Gastrocnemius medialis (tissue), 4 donors: Measurements from ENCODE around the gene KCNK16. TPM values are rescaled to one million over a fixed set of nuclear protein-coding genes. Genes with fewer than 3 reads are reported as not detected.

Experiments
- ATAC-seq, 2 donors: fragments of 150-250 bp; one replicate each; pipeline ENCODE4 v1.9.1; 2016
- DNase-seq, 2 donors: peaks; one replicate each; pipeline ENCODE4 v3.0.0-alpha.2; 2019
- H3K27ac ChIP-seq, 4 donors: fragments of 200-600 bp; sonication (generic); 1 replicate in 1 of 4; 2 replicates in 3 of 4; pipeline ENCODE4 v1.5.1; 2016 to 2018; ENCODE audit warnings: mild to moderate bottlenecking in 2 of 4, moderate library complexity in 1 of 4
- H3K27me3 ChIP-seq, 3 donors: fragments of 200-600 bp; sonication (generic) in 2 of 3; 1 replicate in 1 of 3; 2 replicates in 2 of 3; pipeline versions ENCODE4 v1.5.1 to v1.6.0; 2016 to 2019; ENCODE audit warnings: mild to moderate bottlenecking in 1 of 3, moderate library complexity in 1 of 3
- H3K36me3 ChIP-seq, 2 donors: fragments of 200-600 bp; sonication (generic) in 1 of 2; one replicate each; pipeline ENCODE4 v1.5.1; 2017 to 2018
- H3K4me1 ChIP-seq, 2 donors: fragments of 200-600 bp; sonication (generic) in 1 of 2; one replicate each; pipeline ENCODE4 v1.5.1; 2016 to 2017; ENCODE audit warnings: mild to moderate bottlenecking in 2 of 2
- H3K4me3 ChIP-seq, 4 donors: fragments of 200-600 bp; sonication (generic) in 3 of 4; 1 replicate in 1 of 4; 2 replicates in 3 of 4; pipeline ENCODE4 v1.5.1; 2016 to 2019; ENCODE audit warnings: mild to moderate bottlenecking in 2 of 4
- H3K9me3 ChIP-seq, 3 donors: fragments of 200-600 bp; sonication (generic) in 2 of 3; 1 replicate in 1 of 3; 2 replicates in 2 of 3; pipeline ENCODE4 v1.5.1; 2016 to 2019
- CTCF ChIP-seq, 5 experiments: fragments of 450-650 bp in 3 of 5; fragments of 200-600 bp in 2 of 5; sonication (generic) in 2 of 5; IDR thresholded peaks in 4 of 5; conservative IDR thresholded peaks in 1 of 5; 1 replicate in 4 of 5; 2 replicates in 1 of 5; pipeline ENCODE4 v1.5.1; 2016 to 2019; ENCODE audit warnings: antibody characterized with exemption in 5 of 5, mild to moderate bottlenecking in 3 of 5, moderate library complexity in 3 of 5
- POLR2A ChIP-seq, 2 donors: fragments of 450-650 bp; IDR thresholded peaks; one replicate each; pipeline ENCODE4 v1.6.1; 2017; ENCODE audit warnings: antibody characterized with exemption in 2 of 2, mild to moderate bottlenecking in 2 of 2, moderate library complexity in 2 of 2
- in situ Hi-C, 4 donors: fragments of 200-750 bp; cut with MboI; loops; one replicate each; pipeline versions ENCODE4 v1.15.0 to v1.8.0; 2017; ENCODE audit warnings: low sequenced_read_pairs in 4 of 4
- intact Hi-C: fragments of 100-400 bp; cut with DNase I; formaldehyde crosslinking; loops from one replicate; pipeline ENCODE4 v1.15.1; 2023; ENCODE audit warnings: low total_unique reads
- total RNA-seq, 4 donors: library from RNA; depleted of rRNA; stranded (reverse); fragments of >200 nt; gene quantifications; one replicate each; pipeline versions ENCODE4 v1.1.0 to v1.2.3, GENCODE V29; 2016

The KCNK16 gene
- total RNA-seq, 4 donors from 2014 or later = not detected

DNA sequence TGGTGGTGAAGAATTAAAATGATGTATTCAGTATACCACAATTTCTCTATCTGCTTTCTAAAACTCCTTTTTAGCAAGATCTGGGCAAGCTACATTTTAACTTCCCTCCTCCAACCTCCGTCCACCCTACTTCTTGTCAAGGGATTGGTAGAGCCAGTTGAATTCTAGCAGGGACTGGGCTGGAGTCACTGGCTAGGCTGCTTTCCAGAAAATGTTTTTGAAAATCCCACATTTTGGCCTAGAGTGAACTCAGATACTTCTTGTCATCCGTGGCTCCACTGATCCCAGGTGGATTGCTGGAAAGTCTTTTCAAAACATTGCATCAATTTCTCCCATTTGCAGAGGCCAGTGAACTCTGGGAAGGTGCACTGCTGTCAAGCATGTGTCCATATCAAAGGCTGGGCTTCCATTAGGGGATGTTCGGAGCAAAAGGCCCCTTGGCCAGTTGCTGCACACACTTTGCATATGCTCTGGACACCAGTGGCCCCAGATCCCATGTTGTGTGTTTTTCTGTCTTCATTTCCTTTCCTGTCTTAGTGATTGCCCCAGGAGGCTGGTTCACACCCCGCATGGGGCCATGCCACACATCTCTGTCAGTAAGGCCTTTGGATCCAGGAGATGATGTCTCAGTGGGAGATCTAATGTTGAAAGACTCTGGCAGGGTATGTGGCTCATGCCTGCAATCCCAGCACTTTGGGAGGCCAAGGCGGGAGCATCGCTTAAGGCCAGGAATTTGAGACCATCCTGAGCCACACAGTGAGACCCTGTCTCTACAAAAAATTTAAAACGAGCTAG, 11.3 kb upstream of the KCNK16 start:
- no peak for ATAC-seq
- H3K4me1 ChIP-seq = no peaks in the 10 kb centered on the region
- no peak for DNase-seq
- no peak overlapping the region for H3K27ac ChIP-seq
- intact Hi-C loops (no loop called here), in situ Hi-C loops (no loop called here)
- H3K9me3 ChIP-seq = no peaks in the 10 kb centered on the region
- no peaks in the 10 kb centered on the region for H3K27me3 ChIP-seq
- TF ChIP-seq CTCF (IDR thresholded peaks at IDR 0.05 in 4 of 5, conservative IDR thresholded peaks at IDR 0.05 in 1 of 5) = no peak
- no peak for TF ChIP-seq POLR2A (IDR thresholded peaks at IDR 0.05)
- no peak overlapping the region for H3K4me3 ChIP-seq
- H3K36me3 ChIP-seq = no peaks in the 10 kb centered on the region

GRCh38 chr6:39330476-39330875, 8.0 kb upstream of the KCNK16 start:
- intact Hi-C loops (no loop called here), in situ Hi-C loops (no loop called here)
- Histone ChIP-seq H3K4me1 (no peaks in the 10 kb centered on the region), H3K36me3 (no peaks in the 10 kb centered on the region), H3K27me3 (peaks cover 0 to 2% (median 0%) of the 10 kb centered on the region in 3 donors), H3K27ac (no peak overlapping the region), H3K4me3 (no peak overlapping the region), H3K9me3 (no peaks in the 10 kb centered on the region)
- DNase-seq (no peak), ATAC-seq (no peak)
- TF ChIP-seq POLR2A (IDR thresholded peaks at IDR 0.05) = no peak
- TF ChIP-seq CTCF (IDR thresholded peaks at IDR 0.05 in 4 of 5, conservative IDR thresholded peaks at IDR 0.05 in 1 of 5) = no peak

DNA sequence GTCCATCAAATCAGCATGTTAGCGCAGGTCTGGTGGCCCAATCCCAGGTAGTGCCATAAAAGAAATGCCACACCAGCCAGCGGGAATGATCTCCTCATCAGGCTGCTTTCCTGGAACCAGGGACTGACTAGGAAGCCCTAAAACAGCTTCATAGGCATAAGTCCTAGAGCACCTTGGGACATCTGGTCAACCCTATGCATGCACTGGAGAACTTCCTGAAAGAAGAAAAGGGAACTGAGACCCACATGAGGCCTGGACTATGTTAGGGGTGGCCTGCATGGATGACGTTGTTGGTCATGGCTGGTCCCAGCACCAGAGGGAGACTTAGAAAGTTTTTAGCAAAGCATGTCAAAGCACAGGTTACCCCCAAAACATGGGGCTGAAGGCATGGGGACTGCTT, 7.6 kb upstream of the KCNK16 start:
- in situ Hi-C loops = no loop called here
- DNase-seq (no peak), ATAC-seq (no peak)
- Histone ChIP-seq H3K27me3 (peaks cover 0 to 2% (median 0%) of the 10 kb centered on the region in 3 donors), H3K4me3 (no peak overlapping the region), H3K4me1 (no peaks in the 10 kb centered on the region), H3K27ac (no peak overlapping the region), H3K9me3 (no peaks in the 10 kb centered on the region), H3K36me3 (no peaks in the 10 kb centered on the region)
- intact Hi-C loops = no loop called here
- TF ChIP-seq CTCF (IDR thresholded peaks at IDR 0.05 in 4 of 5, conservative IDR thresholded peaks at IDR 0.05 in 1 of 5) (no peak), POLR2A (IDR thresholded peaks at IDR 0.05) (no peak)

DNA sequence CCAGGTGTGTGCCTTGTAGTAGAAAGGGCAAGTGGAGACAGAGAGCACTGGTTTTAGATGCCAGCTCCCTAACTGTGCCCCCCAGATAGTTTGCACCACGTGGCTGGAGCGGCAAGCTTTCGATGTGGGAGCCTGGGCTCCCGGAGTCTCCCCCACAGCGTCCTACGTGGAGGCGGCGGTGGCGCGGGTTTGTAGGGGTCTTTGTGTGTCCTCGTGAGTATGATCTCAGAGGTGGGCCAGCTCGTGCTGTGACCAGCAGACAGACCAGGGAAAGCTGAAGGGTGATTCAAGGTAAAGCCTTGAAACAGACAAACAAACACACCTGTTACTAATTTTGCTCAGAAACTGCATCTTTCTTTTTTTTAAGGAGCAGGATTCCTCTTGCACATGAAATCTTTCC, 5.6 kb upstream of the KCNK16 start:
- ATAC-seq = no peak
- in situ Hi-C loops (no loop called here), intact Hi-C loops (no loop called here)
- no peaks in the 10 kb centered on the region for H3K9me3 ChIP-seq
- H3K4me3 ChIP-seq = no peak overlapping the region
- peaks cover 0 to 2% (median 0%) of the 10 kb centered on the region in 3 donors for H3K27me3 ChIP-seq
- H3K4me1 ChIP-seq = no peaks in the 10 kb centered on the region
- DNase-seq = no peak
- H3K27ac ChIP-seq = no peak overlapping the region
- TF ChIP-seq CTCF (IDR thresholded peaks at IDR 0.05 in 4 of 5, conservative IDR thresholded peaks at IDR 0.05 in 1 of 5) (no peak), POLR2A (IDR thresholded peaks at IDR 0.05) (no peak)
- H3K36me3 ChIP-seq = no peaks in the 10 kb centered on the region
